ENCODE measurements around the gene AGFG1. TPM values are rescaled to one million over a fixed set of nuclear protein-coding genes. Genes with fewer than 3 reads are reported as not detected.

Gene AGFG1
- total RNA-seq, 1 donor from 2014 or later: 55.2 TPM

GRCh38 chr2:227460070-227460485 lies 11.9 kb upstream of the AGFG1 start:
- no peak for ATAC-seq
- intact Hi-C loops (cut with micrococcal nuclease): no loop called here
- DNase-seq: no peak

GRCh38 chr2:227460833-227461232 lies 11.1 kb upstream of the AGFG1 start:
- DNase-seq (no peak), ATAC-seq (no peak)
- intact Hi-C loops (cut with micrococcal nuclease): no loop called here

GRCh38 chr2:227461811-227462461 lies 10.0 kb upstream of the AGFG1 start:
- DNase-seq (no peak), ATAC-seq (no peak)
- intact Hi-C loops (cut with micrococcal nuclease): no loop called here

GRCh38 chr2:227462462-227462951 lies 9.4 kb upstream of the AGFG1 start:
- intact Hi-C loops (cut with micrococcal nuclease): no loop called here
- no peak for DNase-seq
- ATAC-seq: no peak

- ATAC-seq: no peak
- DNase-seq: no peak
- intact Hi-C loops (cut with micrococcal nuclease): no loop called here
Observed at GRCh38 chr2:227462972-227463931, 8.7 kb upstream of the AGFG1 start.

GRCh38 chr2:227464361-227464760 lies 7.6 kb upstream of the AGFG1 start:
- ATAC-seq (no peak), DNase-seq (no peak)
- intact Hi-C loops (cut with micrococcal nuclease): no loop called here

- intact Hi-C loops (cut with micrococcal nuclease): no loop called here
- ATAC-seq: no peak
Observed at GRCh38 chr2:227464851-227465250, 7.1 kb upstream of the AGFG1 start.

GRCh38 chr2:227466887-227467600 lies 4.9 kb upstream of the AGFG1 start:
- DNase-seq: no peak
- intact Hi-C loops (cut with micrococcal nuclease): no loop called here
- ATAC-seq: no peak

More at GRCh38 chr2:227464851-227465250, 7.1 kb upstream of the AGFG1 start:
- DNase-seq: no peak

GRCh38 chr2:227471412-227471811 lies 544 bp upstream of the AGFG1 start:
- ATAC-seq: no peak
- DNase-seq: no peak
- intact Hi-C loops (cut with micrococcal nuclease): no loop called here

GRCh38 chr2:227472265-227473121 lies 537 bp downstream of the AGFG1 start:
- peak; percentile 57 for DNase-seq
- peak; percentile 72 for ATAC-seq
- intact Hi-C loops (cut with micrococcal nuclease): no loop called here

GRCh38 chr2:227473122-227473461 lies 1.1 kb downstream of the AGFG1 start:
- intact Hi-C loops (cut with micrococcal nuclease): no loop called here
- ATAC-seq: no peak
- no peak for DNase-seq

- no peak for DNase-seq
- no peak for ATAC-seq
- intact Hi-C loops (cut with micrococcal nuclease): no loop called here
Observed at GRCh38 chr2:227473806-227474205, 1.9 kb downstream of the AGFG1 start.

GRCh38 chr2:227474410-227474809 lies 2.5 kb downstream of the AGFG1 start:
- ATAC-seq (no peak), DNase-seq (no peak)
- intact Hi-C loops (cut with micrococcal nuclease): no loop called here

- no peak for ATAC-seq
- intact Hi-C loops (cut with micrococcal nuclease): no loop called here
- no peak for DNase-seq
Observed at GRCh38 chr2:227477291-227477690, 5.3 kb downstream of the AGFG1 start.

- intact Hi-C loops (cut with micrococcal nuclease): no loop called here
- ATAC-seq: peak; percentile 75
Observed at GRCh38 chr2:227479865-227480475, 8.0 kb downstream of the AGFG1 start.

GRCh38 chr2:227480528-227480927 lies 8.6 kb downstream of the AGFG1 start:
- ATAC-seq: no peak
- intact Hi-C loops (cut with micrococcal nuclease): no loop called here
- DNase-seq: no peak

More at GRCh38 chr2:227479865-227480475, 8.0 kb downstream of the AGFG1 start:
- no peak for DNase-seq

GRCh38 chr2:227482638-227483340 lies 10.8 kb downstream of the AGFG1 start:
- DNase-seq: no peak
- intact Hi-C loops (cut with micrococcal nuclease): no loop called here
- ATAC-seq: no peak

- ATAC-seq: no peak
- no peak for DNase-seq
- intact Hi-C loops (cut with micrococcal nuclease): no loop called here
Observed at GRCh38 chr2:227485429-227485828, 13.5 kb downstream of the AGFG1 start.

All from left ventricle myocardium superior (tissue), 1 donor.